GM10248 (cell line): ENCODE results near the gene TMEM245.

Source experiments
- CTCF ChIA-PET: fragments of 300-600 bp; sonication (Branson Sonifier 250); formaldehyde crosslinking; extraction: SDS; loops from one replicate; lab custom pipeline; 2021; ENCODE audit warnings: antibody characterized with exemption; lab: Yijun Ruan, JAX
- POLR2A ChIA-PET: fragments of 350-650 bp; sonication (Branson Sonifier 250); formaldehyde crosslinking; extraction: SDS; loops from one replicate; lab custom pipeline; 2020; ENCODE audit warnings: antibody characterized with exemption; lab: Yijun Ruan, JAX
- DNase-seq: peaks from one replicate; pipeline ENCODE4 v3.0.0; 2012; ENCODE audit errors: extremely low spot score
- CTCF ChIP-seq: IDR thresholded peaks from 2 replicates; pipeline ENCODE4 v1.5.1; 2012; ENCODE audit warnings: mild to moderate bottlenecking, low read depth; ENCODE audit errors: extremely low read depth, missing control alignments, control extremely low read depth

Gene TMEM245

GRCh38 chr9:109163194-109163593, 43.4 kb upstream of the TMEM245 start:
- ChIA-PET POLR2A (no interaction called here), CTCF (interaction anchor here (0.7 kb wide), 1 partner anchor 21 kb away, joined by 3 read pairs; no protein-coding TSS in a partner anchor)
- no peak for DNase-seq
- no peak for TF ChIP-seq CTCF

GRCh38 chr9:109162677-109163076, 42.9 kb upstream of the TMEM245 start:
- no peak for TF ChIP-seq CTCF
- CTCF ChIA-PET = interaction anchor here (0.7 kb wide), 1 partner anchor 21 kb away, joined by 3 read pairs; no protein-coding TSS in a partner anchor
- DNase-seq = no peak
- POLR2A ChIA-PET = no interaction called here

- TF ChIP-seq CTCF = no peak
- ChIA-PET POLR2A (no interaction called here), CTCF (no interaction called here)
- no peak for DNase-seq
Observed at GRCh38 chr9:109161471-109161870, 41.7 kb upstream of the TMEM245 start.

GRCh38 chr9:109159583-109159982, 39.8 kb upstream of the TMEM245 start:
- ChIA-PET POLR2A (no interaction called here), CTCF (interaction anchor here (1.0 to 2.0 kb wide), 3 partner anchors 11 to 245 kb away, joined by 3 to 5 read pairs (median 3); no protein-coding TSS in a partner anchor)
- TF ChIP-seq CTCF = no peak
- no peak for DNase-seq

GRCh38 chr9:109158651-109159050, 38.9 kb upstream of the TMEM245 start:
- no peak for DNase-seq
- POLR2A ChIA-PET = no interaction called here
- CTCF ChIA-PET = interaction anchor here (1.0 to 2.0 kb wide), 3 partner anchors 10 to 246 kb away, joined by 3 to 5 read pairs (median 3); no protein-coding TSS in a partner anchor
- no peak for TF ChIP-seq CTCF

GRCh38 chr9:109156708-109157107, 37.0 kb upstream of the TMEM245 start:
- TF ChIP-seq CTCF = no peak
- no peak for DNase-seq
- ChIA-PET CTCF (no interaction called here), POLR2A (no interaction called here)
